Stimulated activated CD8-positive, alpha-beta memory T cell treated with anti-CD3 and anti-CD28 coated beads, Interleukin-7, amount 100 ng/mL, for 24 hours (primary cell): ENCODE results near the gene ZNF93.
A peak's percentile ranks its signal among the peaks of the same experiment; 100 is the strongest.
"Not testable (repeated sequence)": the region's sequence is repeated elsewhere in the genome, so short reads cannot be mapped to it uniquely, and the experiment has no call there.

ENCODE experiments used
- DNase-seq: peaks from one replicate; pipeline ENCODE4 v3.0.0-alpha.2; 2020; ENCODE audit warnings: low read depth

ZNF93 gene

DNA sequence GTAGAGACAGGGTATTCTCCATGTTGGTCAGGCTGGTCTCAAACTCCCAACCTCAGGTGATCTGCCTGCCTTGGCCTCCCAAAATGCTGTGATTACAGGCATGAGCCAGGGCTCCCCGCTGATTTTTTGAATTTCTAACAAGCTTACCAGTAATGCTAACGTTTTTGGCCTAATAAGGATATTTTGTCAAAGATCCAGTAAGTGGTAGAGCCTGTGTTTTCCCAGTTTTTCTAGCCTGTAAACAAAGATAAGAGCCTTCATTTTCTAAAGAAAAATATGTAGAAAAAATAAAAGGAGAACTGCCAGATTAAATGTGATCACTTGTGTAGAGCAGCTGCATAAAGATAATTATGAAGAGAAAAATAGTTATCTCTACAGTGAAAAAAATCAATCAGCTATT lies 37.7 kb downstream of the ZNF93 start:
- no peak for DNase-seq

DNA sequence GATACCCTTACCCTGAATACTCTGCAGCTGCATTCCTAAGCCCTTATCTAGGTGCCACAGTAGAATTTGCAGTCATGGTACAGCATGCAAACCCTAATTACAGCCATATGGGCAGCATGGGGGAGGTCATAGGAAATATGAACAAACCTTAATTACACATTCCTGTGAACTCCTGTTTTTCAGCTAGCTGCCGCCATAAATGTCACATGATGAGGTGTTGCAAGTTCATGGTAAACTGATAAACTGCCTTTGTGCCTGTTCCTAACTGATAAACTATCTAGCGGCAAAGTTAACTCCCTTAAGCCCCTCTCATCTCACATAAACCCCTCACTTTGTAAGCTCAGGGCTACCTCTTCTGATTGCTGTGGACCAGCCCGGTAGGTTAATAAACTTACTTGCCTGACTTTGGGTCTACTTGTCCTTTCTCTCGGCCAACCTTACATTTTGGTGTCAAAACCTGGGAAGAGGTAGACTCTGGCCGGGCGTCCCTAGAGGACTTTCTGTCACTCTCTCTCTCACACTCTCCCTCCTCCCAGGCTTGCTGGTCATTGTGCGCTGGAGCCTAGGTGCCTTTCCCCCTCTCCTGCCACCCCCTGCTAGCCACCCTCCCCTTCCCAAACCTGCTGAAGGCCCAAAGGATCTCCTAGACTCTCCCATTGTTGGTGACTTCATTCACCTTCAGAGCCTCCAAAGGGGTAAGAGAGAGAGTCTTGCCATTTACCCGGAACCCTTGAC lies 43.3 kb downstream of the ZNF93 start:
- DNase-seq, result no peak

DNA sequence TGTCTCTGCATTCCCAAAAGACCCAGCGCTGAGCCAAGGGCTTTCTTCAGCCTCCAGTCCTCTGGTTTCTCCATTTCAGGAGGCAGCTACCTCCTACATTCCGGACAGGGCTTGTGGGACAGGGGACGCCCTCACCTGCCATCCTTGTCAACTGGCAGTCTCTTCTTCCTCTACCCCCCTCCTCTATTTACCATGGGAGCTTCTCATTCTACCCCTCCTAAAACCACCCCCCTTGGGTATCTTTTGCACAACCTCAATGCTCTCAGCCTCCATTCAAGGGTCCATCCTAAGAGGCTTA lies 43.8 kb downstream of the ZNF93 start:
- no peak for DNase-seq

DNA sequence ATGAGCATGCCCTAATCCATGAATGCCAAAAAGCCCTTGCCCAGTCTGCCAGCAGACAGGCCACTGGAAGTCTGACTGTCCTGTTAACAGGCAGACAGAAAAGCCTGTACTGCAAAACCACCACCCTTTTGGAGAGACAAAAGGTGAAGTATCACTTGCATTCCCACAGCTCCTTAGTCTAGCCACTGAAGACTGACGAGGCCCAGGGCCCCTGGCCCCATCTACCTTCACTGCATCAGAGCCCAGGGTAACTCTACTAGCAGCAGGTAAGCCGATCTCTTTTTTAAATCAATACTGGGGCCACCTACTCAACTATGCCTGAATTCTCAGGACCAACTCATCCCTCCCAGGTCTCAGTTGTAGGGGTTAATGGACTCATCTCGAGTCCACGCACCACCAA lies 45.5 kb downstream of the ZNF93 start:
- DNase-seq, result no peak

DNA sequence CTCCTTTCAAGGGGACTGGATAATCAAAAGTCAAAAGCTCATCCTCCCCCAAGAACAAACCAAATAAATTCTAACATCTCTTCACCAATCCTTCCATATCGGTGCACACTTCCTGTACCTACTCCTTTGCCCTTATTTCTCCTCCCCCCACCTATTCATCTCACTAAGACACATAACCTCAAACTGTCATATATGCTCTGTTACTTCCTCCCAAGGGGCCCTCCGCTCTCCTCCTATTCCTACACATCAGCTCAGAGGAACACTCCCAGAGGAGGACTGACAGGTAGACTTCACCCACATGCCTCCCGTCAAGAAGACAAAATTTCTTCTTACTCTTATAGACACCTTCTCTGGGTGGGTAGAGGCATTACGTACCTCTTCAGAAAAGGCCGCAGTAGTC lies 48.1 kb downstream of the ZNF93 start:
- no peak for DNase-seq

DNA sequence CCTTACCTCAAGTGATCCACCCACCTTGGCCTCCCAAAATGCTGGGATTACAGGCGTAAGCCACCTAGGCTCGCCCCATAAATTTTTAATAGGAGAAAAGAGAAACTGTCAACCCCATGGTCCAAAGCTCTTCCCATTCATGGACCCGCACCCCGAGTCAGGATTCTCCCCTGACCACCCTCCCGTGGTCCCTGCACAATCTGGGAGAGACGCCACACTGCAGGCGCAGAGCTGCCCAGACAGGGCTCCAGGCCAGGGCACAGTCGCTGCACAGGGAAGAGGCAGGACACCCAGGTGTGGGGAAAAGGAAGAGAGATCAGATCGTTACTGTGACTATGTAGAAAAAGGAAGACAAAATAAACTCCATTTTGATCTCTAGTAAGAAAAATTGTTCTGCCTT lies 54.5 kb downstream of the ZNF93 start:
- no peak for DNase-seq

DNA sequence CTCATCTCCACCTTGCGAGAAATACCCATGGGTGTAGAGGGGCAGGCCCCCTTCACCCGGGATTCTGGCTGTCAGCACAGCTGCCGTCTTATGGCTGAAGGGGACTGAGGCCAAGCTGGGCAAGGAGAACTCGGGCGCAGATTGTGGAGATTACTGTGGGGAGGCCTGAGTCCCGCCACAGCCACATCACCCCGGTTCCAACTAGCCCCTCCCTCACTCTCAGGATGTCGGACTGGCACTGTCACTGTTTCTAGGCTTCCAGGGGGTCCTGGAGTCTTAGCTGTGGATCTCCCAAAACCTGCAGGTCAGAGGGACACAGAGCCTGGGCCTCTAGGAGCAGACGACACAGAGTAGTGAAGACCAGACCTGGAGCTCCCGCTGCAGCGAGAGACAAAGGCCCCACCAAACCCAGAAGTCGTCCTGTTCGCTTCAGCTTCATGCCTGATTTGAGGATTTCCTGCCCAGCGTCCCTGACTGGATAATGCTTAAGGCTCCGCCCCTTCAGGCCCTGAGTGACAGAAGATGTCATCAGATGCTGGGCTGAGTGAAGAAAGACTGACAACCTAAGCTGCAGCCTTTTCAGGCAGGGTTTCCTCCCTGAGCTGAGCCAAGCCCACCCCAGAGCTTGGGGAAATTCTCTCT lies 55.8 kb downstream of the ZNF93 start:
- DNase-seq, result no peak

DNA sequence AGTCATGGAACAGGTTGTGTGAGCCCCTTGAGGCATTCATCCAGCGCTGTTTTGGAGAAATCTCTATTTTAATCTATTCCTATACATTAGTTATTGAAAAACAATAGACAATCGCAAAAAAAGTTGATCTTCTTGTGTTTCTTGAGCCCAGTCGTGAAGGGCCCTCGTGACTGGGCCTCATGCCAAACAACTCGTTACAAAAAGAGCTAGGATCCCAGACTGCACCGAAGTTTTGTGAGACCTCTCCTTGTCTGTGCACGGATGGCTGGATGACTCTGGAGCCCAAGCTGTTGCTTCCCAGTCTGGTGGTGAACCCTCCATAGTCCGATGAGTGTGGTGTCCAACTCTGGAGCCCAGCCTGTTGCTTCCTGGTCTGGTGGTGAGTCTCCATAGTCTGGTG lies 57.0 kb downstream of the ZNF93 start:
- not testable (repeated sequence) for DNase-seq

DNA sequence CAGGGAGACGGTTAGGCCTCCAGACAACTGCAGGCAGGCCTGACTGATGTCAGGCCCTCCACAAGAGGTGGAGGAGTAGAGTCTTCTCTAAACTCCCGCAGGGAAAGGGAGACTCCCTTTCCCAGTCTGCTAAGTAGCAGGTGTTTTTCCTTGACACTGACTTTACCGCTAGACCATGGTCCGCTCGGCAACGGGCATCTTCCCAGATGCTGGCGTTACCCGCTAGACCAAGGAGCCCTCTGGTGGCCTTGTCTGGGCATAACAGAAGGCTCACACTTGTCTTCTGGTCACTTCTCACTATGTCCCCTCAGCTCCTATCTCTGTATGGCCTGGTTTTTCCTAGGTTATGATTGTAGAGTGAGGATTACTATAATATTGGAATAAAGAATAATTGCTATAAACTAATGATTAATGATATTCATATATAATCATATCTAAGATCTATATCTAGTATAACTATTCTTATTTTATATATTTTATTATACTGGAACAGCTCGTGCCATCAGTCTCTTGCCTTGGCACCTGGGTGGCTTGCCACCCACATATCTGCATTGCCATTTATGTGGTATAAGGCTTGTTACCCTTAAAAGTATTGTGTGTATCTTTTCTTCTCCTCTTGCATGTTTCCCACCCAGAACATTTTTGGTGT lies 58.5 kb downstream of the ZNF93 start:
- peak; percentile 19 for DNase-seq

DNA sequence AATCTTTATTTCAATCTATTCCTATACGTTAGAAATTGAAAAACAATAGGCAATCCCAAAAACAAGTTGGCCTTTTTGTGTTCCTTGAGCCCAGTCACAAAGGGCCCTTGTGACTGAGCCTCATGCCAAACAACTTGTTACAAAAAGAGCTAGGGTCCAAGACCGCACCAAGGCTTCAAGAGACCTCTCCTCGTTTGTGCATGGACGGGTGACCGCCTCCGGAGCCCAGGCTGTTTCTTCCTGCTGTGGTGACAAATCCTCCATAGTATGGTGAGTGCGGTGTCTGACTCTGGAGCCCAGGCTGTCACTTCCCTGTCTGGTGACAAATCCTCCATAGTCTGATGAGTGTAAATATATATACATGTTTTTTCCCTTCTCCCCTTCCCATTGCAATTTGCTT lies 63.7 kb downstream of the ZNF93 start:
- no peak for DNase-seq

DNA sequence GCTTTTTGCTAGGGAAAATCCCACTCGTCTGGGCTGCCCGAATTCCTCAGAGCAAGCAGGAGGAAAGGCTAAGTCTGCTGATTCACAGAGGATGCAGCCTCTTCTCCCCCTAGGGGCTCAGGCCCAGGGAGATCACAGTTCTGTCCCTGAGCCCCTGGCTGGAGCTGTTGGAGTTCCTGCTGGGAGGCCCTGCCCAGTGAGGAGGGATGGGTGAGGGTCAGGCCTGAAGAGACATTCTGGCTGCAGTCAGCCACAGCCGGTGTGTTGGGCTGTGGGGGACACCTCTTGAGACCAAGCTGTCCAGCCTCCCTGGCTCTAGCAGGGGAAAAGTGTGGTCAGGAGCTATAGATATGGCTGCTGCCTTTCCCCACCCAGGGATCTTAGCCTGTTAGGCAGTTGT lies 65.4 kb downstream of the ZNF93 start:
- DNase-seq, result not testable (repeated sequence)

DNA sequence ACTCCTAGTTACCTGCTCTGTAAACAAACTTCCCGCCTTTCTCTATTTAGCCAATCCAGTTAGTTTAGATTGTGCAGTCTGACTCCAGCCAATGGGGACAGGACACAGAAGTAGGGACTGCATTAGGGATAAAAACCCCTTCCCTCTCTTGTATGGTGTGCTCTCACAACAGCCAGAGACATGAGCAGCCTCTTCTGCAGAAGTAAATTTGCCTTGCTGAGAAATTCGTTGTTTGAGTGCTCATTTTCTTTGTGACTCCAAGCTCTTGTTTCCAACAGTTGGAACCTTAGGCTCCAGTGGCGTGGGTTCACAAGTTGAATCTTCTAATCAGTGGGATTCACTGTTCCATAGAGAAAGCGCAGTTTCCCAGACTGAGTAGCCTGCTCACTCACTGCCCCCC lies 66.1 kb downstream of the ZNF93 start:
- DNase-seq, result no peak
